Ishikawa (cell line): Measurements from ENCODE around the gene PLXNB1.

Experiments used
- CREB1 ChIP-seq: IDR thresholded peaks from 2 replicates; pipeline ENCODE4 v1.6.1; 2012; ENCODE audit warnings: low read depth
- EP300 ChIP-seq: IDR thresholded peaks from 2 replicates; pipeline ENCODE4 v1.6.1; 2012; ENCODE audit warnings: borderline replicate concordance
- FOXM1 ChIP-seq: IDR thresholded peaks from 2 replicates; pipeline ENCODE4 v1.6.1; 2012; ENCODE audit warnings: low read depth, borderline replicate concordance
- NFIC ChIP-seq: IDR thresholded peaks from 2 replicates; pipeline ENCODE4 v1.6.1; 2012
- RAD21 ChIP-seq: IDR thresholded peaks from 2 replicates; pipeline ENCODE4 v1.6.1; 2012; ENCODE audit warnings: low read depth
- YY1 ChIP-seq: IDR thresholded peaks from 2 replicates; pipeline ENCODE4 v1.6.1; 2012; ENCODE audit warnings: low read depth
- TF ChIP-seq, protein P1 (sequence below): IDR thresholded peaks from 2 replicates; pipeline ENCODE4 v1.6.1; 2012
- TF ChIP-seq, protein P2 (sequence below): IDR thresholded peaks from 2 replicates; pipeline ENCODE4 v1.6.1; 2012

DNA sequence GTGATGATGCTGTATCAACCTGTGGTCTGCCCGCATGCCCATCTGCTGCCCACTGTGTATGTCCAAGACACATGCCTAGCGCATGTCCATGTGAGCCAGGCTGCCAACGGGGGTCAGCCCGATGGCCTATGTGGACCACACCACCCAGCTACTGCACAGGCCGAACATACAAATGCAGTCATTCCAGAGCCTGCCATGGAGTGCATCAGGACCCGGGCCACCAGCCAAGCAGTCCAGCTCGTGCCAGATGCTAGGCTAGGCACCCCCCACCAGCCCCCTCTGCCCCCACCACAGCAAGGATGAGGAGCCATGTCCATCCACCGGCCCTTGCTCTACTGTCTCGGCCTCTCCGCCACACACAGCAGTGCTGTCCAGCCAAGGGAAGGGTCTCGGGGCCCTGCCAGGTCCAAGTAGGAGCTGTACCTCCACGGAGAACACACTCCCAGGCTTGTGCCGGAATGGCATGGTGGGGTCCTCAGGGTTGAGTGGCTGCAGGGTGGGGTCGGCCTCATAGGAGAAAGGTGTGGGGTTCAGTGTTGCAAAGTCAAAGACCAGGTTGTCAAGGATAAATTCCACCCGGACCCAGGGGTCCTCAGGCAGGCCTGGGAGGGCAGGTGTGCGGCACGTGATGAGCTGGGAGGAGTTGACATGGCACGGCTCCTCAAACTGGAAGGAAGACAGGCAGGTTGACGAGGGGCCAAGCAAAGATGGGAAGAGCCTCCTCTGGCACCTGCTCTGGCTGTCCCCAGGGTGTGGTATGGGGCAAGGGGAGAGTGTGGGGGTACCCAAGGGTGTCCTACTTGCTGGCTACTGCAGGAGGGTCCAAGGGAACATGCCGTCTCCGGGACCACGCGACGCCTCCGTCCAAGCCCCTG lies 15.3 kb downstream of the PLXNB1 start:
- no peak for TF ChIP-seq EP300
- no peak for TF ChIP-seq YY1
- TF ChIP-seq, protein P1, sequence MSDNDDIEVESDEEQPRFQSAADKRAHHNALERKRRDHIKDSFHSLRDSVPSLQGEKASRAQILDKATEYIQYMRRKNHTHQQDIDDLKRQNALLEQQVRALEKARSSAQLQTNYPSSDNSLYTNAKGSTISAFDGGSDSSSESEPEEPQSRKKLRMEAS = no peak
- TF ChIP-seq RAD21 = no peak
- TF ChIP-seq FOXM1 = no peak
- TF ChIP-seq, protein P2, sequence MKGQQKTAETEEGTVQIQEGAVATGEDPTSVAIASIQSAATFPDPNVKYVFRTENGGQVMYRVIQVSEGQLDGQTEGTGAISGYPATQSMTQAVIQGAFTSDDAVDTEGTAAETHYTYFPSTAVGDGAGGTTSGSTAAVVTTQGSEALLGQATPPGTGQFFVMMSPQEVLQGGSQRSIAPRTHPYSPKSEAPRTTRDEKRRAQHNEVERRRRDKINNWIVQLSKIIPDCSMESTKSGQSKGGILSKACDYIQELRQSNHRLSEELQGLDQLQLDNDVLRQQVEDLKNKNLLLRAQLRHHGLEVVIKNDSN = no peak
- no peak for TF ChIP-seq NFIC
- no peak for TF ChIP-seq CREB1
